K562 (cell line): Measurements from ENCODE around the gene PXK. TPM values are rescaled to one million over a fixed set of nuclear protein-coding genes. Genes with fewer than 3 reads are reported as not detected.

Experiments used
- HDAC1 ChIP-seq, 2 experiments: fragments of 450-650 bp; IDR thresholded peaks; 2 replicates each; pipeline ENCODE4 v1.6.1; 2016 to 2017; ENCODE audit warnings: inconsistent platforms in 1 of 2, mild to moderate bottlenecking in 1 of 2, moderate library complexity in 1 of 2
- KAT7 ChIP-seq: sonication (generic); formaldehyde crosslinking; IDR thresholded peaks from 2 replicates; pipeline ENCODE4 v1.8.0; 2022; ENCODE audit warnings: missing genetic modification reagents, mild to moderate bottlenecking, borderline replicate concordance
- MAFG ChIP-seq: fragments of 450-650 bp; conservative IDR thresholded peaks from 2 replicates; pipeline ENCODE4 v1.6.1; 2016; ENCODE audit warnings: missing genetic modification characterization, missing compliant biosample characterization
- MEIS2 ChIP-seq: fragments of 450-650 bp; IDR thresholded peaks from 2 replicates; pipeline ENCODE4 v1.6.1; 2014; ENCODE audit warnings: mild to moderate bottlenecking; ENCODE audit not compliant: partially characterized antibody
- SP1 ChIP-seq: sonication (generic); formaldehyde crosslinking; IDR thresholded peaks from 2 replicates; pipeline ENCODE4 v1.8.1; 2022; ENCODE audit warnings: mild to moderate bottlenecking, missing genetic modification reagents
- ZBTB17 ChIP-seq: fragments of 450-650 bp; formaldehyde crosslinking; IDR thresholded peaks from 2 replicates; pipeline ENCODE4 v1.4.0; 2020; ENCODE audit warnings: mild to moderate bottlenecking
- ZNF316 ChIP-seq: fragments of 450-650 bp; IDR thresholded peaks from 2 replicates; pipeline ENCODE4 v1.6.1; 2016
- ZSCAN32 ChIP-seq: fragments of 450-650 bp; formaldehyde crosslinking; IDR thresholded peaks from 2 replicates; pipeline ENCODE4 v1.4.0; 2020; ENCODE audit warnings: mild to moderate bottlenecking, moderate library complexity
- polyA plus RNA-seq, 8 experiments: library from polyadenylated mRNA; depleted of rRNA in 4 of 8; stranded (reverse) in 5 of 8; unstranded in 3 of 8; fragments of >200 nt; fragmentation: Nextera tagmentation in 2 of 8; fragmentation: Illumina TruSeq in 1 of 8; extraction: Ambion mirVana in 2 of 8; extraction: Trizol in 1 of 8; gene quantifications; 2 replicates each; pipeline versions ENCODE4 v1.2.1 to v1.2.3, GENCODE V29; 2011 to 2014; ENCODE audit warnings: inconsistent platforms in 1 of 8, missing spikeins in 1 of 8
- total RNA-seq, 7 experiments: library from RNA; depleted of rRNA in 6 of 7; stranded (reverse); fragments of >200 nt in 6 of 7; fragmentation: Illumina TruSeq in 2 of 7; extraction: Trizol in 2 of 7; gene quantifications; 2 replicates each; pipeline versions ENCODE4 v1.2.1 to v1.2.3, GENCODE V29; 2011 to 2021; ENCODE audit warnings: low replicate concordance in 1 of 7
- TF ChIP-seq, protein P1 (sequence below): fragments of 250-450 bp; sonication (Bioruptor Pico); IDR thresholded peaks from 2 replicates; pipeline ENCODE4 v1.8.0; 2022; ENCODE audit warnings: moderate library complexity, mild to moderate bottlenecking, inconsistent platforms
- TF ChIP-seq, protein P2 (sequence below): fragments of 450-650 bp; IDR thresholded peaks from 2 replicates; pipeline ENCODE4 v1.6.1; 2016
- TF ChIP-seq, protein P3 (sequence below): sonication (generic); formaldehyde crosslinking; IDR thresholded peaks from 2 replicates; pipeline ENCODE4 v1.8.0; 2023; ENCODE audit warnings: mild to moderate bottlenecking, missing genetic modification reagents

Gene PXK
- total and polyA plus RNA-seq, 9 of the 15 experiments (the other 6 are each of a cell fraction or from before 2014, with no cell fraction given): 3.3 to 19.9 (median 11.3) TPM

DNA sequence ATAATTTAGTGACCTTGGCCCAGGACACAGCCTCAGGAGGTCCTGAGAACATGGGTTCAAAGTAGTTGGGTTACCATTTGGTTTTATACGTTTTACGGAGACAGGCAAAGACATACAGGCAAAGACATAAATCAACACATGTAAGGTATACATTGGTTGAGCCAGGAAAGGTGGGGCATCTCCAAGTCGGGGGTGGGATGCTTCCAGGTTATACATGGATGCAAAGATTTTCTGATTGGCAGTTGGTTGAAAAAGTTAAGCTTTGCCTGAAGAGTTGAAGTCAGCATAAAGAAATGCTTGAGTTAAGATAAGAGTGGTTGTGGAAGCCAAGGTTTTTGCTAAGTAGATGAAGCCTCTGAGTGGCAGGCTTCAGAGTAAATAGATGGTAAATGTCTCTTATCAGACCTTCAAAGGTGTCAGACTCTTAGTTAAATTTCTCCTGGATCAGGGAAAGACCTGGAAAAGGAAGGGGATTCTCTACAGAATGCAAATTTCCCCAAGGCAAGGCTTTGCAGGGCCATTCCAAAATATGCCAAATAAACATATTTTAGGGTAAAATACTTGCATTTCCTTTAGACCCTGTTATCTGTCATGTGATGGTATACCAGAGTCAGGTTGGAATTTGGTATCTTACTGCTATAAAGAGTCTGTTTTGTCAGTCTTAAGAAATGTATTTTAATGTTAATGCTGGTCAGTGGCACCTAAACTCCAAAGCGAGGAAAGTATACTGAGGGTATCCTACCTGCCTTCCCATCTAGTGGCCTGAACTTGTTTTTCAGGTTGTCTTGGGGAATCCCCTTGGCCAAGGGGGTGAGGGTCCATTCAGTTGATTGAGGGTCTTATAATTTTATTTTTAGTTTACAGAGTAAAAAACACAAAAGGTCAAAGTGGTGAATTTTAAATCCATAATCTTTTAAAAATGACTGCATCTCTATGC lies 109.1 kb downstream of the PXK start (continued):
- TF ChIP-seq, protein P1, sequence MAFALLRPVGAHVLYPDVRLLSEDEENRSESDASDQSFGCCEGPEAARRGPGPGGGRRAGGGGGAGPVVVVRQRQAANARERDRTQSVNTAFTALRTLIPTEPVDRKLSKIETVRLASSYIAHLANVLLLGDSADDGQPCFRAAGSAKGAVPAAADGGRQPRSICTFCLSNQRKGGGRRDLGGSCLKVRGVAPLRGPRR (CRISPR knock-in tag): no peak
- TF ChIP-seq ZSCAN32 (CRISPR knock-in tag) (no peak), SP1 (CRISPR knock-in tag) (no peak), KAT7 (CRISPR knock-in tag) (no peak), HDAC1 (IDR thresholded peaks at IDR 0.05) (no peak), MEIS2 (peak; percentile 35), ZBTB17 (CRISPR knock-in tag) (no peak), MAFG (tag) (0 out of 2 replicates have a peak, but pooled peaks have one; percentile 13), ZNF316 (peak; percentile 16; the same call in 1 of the 2 replicates)
- TF ChIP-seq, protein P2, sequence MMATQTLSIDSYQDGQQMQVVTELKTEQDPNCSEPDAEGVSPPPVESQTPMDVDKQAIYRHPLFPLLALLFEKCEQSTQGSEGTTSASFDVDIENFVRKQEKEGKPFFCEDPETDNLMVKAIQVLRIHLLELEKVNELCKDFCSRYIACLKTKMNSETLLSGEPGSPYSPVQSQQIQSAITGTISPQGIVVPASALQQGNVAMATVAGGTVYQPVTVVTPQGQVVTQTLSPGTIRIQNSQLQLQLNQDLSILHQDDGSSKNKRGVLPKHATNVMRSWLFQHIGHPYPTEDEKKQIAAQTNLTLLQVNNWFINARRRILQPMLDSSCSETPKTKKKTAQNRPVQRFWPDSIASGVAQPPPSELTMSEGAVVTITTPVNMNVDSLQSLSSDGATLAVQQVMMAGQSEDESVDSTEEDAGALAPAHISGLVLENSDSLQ: peak; percentile 66; the same call in 1 of the 2 replicates
- TF ChIP-seq, protein P3, sequence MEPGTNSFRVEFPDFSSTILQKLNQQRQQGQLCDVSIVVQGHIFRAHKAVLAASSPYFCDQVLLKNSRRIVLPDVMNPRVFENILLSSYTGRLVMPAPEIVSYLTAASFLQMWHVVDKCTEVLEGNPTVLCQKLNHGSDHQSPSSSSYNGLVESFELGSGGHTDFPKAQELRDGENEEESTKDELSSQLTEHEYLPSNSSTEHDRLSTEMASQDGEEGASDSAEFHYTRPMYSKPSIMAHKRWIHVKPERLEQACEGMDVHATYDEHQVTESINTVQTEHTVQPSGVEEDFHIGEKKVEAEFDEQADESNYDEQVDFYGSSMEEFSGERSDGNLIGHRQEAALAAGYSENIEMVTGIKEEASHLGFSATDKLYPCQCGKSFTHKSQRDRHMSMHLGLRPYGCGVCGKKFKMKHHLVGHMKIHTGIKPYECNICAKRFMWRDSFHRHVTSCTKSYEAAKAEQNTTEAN (CRISPR knock-in tag): no peak
- TF ChIP-seq, all 486 proteins: peak for 5
